Activated naive CD4-positive, alpha-beta T cell (primary cell): ENCODE results near the gene FGF21.
"Not testable (repeated sequence)": the region's sequence is repeated elsewhere in the genome, so short reads cannot be mapped to it uniquely, and the experiment has no call there.

Experiments used
- DNase-seq, 4 experiments: peaks; one replicate each; lab custom pipeline; 2025; lab: John Stamatoyannopoulos, UW

The FGF21 gene, protein sequence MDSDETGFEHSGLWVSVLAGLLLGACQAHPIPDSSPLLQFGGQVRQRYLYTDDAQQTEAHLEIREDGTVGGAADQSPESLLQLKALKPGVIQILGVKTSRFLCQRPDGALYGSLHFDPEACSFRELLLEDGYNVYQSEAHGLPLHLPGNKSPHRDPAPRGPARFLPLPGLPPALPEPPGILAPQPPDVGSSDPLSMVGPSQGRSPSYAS

DNA sequence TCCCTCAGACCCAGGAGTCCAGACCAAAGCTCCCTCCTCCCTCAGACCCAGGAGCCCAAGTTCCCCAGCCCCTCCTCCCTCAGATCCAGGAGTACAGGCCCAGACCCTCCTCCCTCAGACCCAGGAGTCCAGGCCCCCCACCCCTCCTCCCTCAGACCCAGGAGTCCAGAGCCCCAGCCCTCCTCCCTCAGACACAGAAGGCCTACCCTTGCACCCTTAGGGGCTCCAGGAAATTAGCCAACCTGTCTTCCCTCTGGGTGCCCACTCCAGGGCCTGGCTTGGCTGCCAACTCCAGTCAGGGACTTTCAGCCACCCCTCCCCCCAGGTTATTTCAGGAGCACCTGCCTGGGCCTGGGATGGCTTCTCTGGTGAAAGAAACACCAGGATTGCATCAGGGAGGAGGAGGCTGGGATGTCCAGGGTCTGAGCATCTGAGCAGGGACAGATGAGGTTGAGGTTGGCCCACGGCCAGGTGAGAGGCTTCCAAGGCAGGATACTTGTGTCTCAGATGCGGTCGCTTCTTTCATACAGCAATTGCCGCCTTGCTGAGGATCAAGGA, at the start of gene FGF21:
Gene FGF21, plus strand, starts transcription at position 441 of the 558 bp plus-strand sequence. CDS start 713 bp downstream, outside the sequence.
- DNase-seq, result no peak

DNA sequence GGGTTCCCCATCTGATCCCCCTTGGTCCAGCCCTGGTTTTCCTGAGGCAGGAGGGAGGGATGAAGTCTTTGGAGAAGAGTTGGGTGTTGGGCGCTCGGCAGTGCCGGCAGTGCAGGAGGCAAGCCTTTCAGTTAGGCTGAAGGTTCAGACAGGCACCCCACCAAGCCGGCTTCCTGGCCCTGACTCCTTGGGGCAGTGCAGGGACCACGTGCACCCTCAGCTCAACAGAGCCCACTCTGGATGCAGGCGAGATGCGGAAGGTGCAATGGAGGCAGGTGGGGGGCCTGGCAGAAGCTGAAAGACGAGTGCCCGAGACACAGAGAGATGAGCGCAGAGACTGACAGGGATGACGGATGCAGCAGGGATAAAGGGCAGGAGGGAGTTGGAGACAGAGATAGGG, 46.9 kb upstream of the FGF21 start:
- DNase-seq, result no peak

DNA sequence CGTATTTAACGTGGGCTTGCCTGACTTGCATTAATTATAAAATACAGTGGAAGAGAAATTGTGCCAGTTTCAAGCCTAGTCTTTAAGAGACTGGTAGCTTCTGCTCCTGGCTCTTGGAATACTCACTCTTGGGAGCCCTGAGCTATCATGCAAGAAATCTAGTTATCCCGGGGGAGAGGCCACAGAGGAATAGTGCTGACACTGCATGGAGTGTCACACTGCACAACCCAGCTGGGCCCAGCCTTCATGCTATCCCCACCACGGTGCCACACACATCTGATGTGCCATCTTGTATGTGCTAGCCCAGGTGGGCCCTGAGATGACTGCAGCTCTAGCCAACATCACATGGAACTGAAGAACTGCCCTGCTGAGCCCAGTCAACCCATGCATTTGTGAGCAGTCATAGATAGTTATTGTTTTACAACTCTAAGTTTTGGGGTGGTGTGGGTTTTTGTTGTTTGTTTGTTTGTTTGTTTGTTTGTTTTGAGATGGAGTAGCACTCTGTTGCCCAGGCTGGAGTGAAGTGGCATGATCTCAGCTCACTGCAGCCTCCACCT, 44.1 kb upstream of the FGF21 start:
- no peak for DNase-seq

DNA sequence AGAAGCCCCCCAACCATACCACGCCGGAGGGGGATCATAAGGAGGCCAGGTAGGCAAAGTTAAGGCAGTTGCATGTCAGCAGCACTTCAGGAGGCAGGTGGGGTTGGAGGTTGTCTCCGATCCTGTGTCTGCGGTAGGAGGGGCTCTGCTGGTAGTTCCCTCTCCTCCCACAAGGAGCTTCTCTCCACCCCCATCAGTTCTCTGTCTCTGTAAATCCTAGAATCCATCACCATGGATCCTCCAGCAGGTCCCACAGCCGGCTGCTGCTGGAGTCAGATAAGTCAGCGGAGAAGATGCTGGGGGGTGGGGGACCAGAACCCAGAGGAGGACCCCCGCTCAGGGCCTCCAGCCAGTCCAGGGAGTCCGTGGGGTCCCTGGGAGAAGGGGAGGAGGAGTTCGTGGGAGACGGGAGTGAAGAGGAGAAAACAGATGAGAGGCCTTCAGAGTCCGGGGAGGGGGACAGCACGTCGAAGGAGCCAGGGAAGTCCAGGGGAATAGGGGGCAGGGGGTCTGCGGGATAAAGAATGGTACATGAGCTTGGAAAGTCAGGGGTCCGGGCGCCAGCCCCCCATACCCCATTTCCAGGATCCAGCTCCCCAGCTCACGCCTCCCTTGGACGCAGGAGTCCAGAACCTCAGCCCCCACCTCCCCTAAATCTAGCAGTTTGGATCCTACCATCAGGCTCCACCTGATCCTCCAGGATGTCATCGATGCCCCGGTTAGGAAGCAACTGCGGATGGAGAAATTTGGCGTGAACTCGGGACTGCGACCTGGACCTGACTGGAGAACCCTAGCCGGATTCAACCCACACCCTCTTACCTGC, 42.1 kb upstream of the FGF21 start:
- DNase-seq, result no peak

DNA sequence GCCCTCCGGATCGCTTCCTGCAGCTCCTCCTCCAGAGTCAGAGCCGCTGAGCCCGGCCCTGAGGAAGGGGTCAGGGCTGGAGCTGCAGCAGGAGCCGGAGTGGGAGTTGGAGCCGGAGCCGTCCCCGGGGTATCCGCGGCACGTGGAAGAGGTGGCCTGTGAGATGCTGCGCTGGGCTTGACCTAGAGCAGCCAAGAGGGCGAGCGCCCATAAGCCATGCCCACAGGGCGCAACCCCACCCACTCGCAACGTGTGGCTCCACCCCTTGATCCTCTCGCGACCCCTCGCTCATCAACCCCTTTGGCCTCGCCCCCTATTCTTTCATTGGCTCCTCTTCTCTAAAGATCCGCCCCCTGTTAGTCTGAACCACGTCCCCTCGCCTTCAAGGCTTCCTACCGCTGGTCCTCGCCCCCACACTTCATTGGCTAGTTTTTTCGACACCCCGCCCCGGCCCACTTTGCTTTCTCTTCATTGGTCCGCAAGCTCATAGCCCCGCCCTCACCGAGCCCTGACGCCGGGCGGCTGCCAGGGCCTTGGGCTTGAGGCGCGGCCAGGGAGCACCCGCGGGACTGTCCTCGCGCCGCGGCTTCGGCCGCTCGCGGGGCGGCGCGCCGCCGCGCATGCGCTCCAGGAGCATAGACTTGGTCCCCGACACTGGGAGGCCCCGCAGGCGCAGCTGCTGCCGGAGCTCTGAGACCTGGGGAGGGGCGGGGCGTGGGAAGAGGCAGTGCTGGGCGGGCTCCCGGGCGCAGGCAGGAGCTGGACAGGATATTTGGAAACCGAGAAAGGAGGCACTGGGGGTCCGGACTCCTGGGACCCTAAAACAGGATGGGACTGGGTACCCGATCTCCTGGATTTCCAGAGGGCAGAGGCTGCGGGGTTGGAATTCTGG, 41.2 kb upstream of the FGF21 start:
- DNase-seq, result peak; percentile 78 to 94 (median 88)

DNA sequence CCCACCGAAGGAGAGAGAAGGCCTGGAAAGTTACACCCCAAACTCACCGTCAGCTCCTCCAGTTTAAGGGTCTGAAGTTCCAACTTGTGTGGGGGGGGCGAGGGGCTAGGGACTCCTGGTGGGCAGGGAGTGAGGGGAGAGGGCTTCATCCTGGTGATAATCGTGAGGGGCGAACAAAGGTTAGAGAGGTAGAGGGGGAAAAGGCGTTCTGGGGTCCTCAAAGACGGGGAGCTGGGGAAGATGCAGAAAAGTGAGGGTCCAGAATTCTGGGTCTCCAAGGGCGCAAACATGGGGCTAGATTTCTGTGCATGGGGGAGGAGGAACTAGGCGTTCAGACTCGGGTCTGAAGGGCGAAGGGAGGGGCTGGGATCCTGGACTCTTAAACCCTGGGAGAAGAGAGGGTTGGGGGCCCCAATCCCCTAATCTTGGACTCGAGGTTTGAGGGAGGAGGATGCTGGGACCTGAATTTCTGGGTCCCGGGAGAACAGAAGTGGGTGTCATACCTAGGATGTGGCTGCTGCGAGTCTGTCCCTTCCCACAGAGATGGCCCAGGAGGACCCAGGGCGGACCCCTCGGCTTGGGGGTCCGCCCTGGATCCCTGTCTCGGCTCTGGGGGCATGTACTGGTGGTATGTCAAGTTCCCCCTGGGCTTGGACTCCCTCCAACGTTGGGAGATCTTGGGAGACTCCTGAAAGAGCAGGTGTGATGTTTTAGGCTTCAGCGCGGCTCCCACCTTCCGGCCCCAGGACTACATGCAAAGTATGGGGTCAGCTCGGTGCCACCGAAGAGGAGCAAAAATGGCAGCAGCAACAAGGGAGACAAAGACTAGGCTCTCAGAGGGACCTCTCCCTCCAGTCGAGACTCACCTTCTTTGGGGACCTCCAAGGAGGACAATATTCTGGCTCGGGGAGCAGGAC, 40.3 kb upstream of the FGF21 start:
- no peak for DNase-seq

DNA sequence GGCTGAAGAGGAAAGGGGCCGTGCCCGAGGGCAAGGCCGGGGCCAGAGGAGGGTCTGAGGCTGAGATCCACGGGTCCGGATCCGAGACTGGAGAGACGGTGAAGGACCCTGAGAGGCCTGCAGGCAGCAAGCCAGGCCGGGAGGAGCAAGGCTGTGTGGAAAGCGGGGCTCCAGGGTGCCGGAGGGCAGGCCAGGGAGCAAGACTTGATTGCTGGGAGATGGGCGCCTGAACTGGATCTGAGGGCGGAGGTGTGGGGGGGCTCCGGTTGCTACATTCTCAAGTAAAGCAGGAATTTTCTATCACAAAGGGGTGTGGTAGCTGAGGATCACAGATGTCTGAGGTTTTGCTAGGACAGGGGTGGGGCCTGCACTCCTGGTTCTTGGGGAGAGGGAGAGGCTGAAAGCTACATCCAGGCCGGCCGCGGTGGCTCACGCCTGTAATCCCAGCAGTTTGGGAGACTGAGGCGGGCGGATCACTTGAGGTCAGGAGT, 39.6 kb upstream of the FGF21 start:
- DNase-seq, result no peak

DNA sequence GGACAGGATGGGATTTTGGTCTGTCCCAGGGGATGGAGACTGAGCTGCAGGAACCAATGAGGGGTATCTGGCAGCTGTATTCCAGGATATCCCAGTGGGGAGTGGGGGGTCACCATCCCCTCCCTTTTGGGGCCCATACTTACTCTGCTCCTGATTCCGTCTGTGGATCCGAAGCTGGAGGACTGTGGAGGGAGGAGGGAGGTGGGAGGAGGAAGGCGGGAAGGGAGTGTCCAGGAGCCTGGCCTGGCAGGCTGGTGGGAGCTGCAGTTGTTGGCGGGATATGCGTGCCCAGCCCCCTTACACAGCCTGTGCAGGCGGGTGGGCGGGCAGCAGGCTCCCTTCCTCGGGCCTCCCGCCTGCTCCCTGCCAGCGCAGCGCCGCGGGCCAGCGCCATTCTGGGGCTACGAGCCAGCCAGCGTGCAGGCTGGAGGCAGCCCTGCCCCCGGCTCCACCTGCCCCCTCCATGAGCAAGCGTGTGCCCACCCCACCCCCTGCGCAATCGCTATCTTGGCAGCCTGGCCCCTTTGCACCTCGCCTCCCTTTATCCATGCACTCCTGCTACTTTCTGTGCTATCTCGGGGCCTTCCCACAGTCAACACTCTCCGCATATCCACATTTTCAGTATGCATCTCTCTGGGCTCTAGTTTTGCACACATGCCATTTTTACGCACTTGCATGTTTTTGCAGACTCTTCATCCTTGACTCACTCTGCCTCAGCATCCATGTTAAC, 38.6 kb upstream of the FGF21 start:
- DNase-seq, result no peak

DNA sequence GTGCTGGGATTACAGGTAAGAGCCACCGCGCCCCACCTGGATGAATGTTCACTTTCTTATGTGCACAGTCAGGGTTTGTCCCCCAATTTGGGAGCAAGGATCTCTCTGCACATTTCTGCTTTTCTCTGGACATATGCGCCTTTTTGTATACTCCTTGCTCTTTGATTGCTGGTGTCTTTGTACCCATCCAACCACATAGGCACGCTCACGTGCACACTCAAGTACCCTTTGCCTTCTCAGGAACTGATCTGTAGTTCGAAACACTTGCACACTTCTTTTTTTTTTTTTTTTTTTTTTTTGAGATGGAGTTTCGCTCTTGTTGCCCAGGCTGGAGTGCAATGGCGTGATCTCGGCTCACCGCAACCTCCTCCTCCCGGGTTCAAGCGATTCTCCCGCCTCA, 37.2 kb upstream of the FGF21 start:
- DNase-seq, result not testable (repeated sequence)

DNA sequence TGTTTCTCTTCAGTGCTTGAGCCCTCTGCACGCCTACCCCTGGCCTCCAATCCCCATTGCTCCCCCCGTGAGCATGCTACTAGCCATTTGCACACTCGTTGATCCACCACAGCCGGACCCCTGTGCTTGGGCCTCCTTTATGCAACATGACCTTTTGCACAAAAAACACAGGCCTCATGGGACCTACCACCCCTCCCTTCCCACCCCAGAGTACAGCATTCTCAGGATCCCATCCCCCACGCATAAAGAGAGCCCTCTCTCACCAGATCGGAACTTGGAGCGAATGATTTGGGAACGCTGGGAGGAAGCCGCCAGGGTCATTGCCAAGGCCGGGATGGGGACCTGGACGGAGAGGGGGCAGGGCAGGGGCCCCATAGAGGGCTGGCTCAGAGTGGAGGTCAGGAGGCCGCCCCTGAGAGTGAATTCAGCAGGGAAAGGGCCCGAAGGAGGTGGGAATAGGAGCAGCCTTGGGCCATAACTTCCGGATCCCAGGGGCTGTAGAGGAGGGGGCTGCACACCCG, 36.6 kb upstream of the FGF21 start:
- no peak for DNase-seq

DNA sequence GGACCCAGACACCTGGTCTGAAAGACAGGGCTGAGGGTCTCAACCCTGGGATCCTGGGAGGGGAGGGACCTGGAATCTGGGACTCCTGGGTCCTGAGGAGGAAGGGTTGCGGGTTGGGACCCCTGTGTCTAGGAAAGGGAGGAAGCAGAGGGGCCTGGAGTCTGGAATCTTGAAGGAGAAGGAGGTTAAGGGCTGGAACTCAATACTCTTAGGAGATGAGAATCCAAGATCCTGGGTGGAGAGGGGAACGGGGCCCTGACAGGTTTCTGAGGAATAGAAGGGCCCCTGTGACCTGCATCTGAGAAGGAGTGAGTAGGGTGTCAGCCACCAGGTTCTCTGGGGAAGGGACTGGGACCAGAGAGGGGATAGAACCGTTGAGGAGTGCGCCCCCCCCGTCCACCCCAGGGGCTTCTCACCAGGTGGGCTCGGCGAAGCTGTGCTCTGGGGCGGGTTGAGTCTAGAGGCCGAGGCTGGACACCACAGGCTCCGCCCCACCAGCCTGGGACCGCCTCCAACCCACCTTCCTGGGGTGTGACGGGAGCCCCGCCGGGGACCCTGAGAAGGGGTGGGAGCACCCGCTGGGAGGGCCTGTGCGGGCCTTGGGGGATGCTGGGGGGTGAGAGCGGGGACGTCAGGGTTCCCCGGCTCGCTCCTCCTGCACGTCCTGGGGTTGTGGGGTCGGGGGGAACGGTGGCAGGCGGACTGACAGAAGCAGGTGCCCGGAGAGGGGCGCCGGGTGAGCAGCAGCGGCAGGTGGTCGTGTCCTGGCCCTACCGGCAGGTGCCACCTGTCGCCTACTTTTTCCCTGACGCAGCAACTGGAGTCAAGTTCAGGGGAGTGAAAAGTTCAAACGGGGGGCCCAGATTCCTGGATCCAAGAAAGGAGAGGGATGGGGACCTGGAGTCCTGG, 35.8 kb upstream of the FGF21 start, which contains the start of gene MAMSTR:
Gene MAMSTR, minus strand, starts transcription at position 463 of the 909 bp plus-strand sequence. CDS start 694 bp downstream, outside the sequence.
- no peak for DNase-seq

DNA sequence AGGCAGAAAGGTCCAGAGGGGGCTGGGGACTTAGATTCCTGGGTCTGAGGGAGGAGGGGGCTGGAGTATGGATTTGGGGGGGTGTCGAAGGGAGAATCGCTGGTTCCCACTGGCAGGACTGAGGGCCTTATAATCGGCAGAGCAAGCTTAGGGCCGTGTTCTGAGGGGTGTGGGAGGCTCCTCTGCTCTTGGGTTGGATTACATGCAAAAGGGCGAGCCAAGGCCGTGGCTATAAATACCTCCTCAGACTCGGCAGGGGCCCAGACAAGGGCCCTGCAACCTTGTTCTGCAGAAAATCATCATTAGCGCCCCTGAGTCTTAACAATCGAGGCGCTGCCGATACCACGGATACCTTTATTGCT, 35.1 kb upstream of the FGF21 start:
- no peak for DNase-seq

DNA sequence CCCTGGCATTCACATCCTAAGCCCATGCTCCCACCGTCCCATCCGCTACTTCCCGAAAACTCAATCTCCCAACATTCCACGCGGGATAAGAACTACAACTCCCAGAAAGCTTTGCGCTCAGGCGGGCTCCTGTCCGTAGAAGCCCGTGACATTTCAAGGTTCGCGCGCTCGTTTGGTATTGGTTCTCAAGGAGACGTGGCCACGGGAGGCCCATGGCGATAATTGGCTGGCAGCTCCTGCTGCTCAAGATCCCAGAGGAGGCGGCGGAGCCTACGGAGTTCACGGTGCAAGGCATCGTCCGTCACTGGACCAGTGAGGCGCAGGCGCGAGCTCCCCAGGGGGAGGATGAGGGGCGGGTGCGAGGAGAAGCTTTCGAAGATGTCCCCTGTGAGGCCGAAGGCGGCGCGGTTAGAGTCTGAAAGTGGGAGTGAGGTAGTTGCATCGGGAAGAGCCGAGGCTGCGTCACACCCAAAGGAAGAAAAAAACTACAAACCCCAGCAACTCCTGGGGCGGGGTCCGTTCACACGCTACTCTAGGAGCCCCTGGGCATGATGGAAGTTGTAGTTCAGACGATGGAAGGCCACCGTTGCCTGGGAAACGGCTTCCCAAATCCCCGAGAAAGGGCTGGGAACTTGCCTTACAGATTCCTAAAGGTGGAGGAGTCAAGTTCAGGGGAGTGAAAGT, 34.6 kb upstream of the FGF21 start:
- DNase-seq, result peak; percentile 73 to 82 (median 76)

DNA sequence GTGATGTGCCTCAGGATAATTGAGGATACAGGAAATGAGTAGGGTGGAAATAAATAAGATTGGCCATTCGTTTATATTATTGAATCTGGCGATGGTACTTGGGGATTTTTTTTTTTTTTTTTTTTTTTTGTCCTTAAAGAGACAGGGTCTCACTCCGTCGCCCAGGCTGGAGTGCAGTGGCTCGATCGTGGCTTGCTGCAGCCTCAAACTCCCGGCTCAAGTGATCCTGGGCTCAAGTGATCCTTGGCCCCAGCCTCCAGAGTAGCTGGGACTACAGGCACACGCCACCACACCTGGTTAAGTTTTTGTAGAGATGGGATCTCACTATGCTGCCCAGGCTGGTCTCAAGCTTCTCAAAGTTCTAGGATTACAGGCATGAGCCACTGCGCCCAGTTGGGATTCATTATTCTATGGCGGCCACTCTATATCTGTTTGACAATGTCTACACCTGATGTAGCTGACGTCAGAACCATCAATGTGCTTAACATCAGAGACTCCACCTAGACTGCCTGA, 33.1 kb upstream of the FGF21 start:
- DNase-seq, result no peak

DNA sequence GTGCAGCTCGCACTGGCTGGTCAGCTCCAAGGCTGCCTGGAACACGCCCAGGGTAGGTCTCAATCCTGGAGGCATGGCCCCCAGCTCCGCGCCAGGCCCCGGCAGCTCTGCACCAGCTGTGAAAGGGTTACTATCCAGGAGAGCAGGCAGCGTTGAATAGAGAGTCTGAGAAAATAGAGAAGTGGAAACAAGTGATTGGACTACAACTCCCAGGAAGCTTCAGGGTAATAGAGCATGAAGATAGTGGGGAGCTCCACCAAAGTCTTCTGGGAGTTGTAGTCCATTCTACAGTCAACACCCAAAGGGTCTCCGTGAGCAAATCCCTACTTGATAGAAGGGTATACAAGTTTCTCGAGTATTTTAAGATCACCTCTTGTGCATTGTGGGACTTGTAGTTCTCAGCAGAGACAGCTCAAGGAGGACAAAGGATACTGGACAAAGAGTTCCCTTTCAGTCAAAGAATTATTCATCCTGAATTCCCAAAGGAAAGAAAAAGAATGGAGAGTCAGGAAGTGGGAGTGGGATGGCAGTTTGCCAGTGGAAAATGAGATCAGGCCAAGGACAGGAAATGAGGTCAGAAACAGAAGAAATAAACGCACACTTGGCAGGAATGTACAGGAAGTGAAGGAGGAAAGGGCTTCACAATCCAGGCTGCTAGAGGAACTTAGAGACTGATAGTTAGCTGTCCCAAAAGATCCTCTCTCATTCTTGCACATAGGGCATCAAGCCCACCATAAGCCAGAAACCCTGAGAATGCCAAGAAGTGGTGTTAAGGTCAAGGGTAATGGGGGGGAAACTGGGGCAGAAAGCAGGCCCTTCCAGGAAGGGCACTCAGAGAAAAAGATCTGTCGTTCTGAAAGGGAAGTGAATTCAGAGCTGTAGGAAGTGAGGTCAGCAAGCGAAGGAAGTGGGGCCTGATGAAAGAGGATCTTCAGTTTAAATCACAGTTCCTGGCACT, 30.2 kb upstream of the FGF21 start:
- no peak for DNase-seq

DNA sequence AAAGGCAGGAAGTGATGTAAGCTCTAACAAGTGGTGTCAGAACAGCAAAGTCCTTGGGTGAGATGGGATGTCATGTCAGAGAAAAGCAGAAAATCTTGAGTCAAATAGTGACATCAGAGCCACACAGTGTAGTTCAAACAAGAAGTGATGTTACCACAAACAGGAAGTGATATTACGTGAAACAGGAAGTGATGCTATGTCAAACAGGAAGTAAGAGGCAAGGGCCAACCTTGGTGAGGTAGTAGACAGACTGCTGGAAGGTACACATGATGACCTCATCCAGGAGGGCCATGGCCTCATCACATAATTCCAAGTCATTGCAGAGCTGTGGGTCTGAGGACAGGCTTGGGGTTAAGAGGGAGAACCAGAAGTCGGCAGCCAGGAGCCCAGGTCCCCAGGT, 28.8 kb upstream of the FGF21 start:
- no peak for DNase-seq
